Measurements from ENCODE around the gene GLIS1. TPM values are rescaled to one million over a fixed set of nuclear protein-coding genes. Genes with fewer than 3 reads are reported as not detected.

The GLIS1 gene
- total and polyA plus RNA-seq, 2 donors (not counting 3 experiments of a cell fraction or from before 2014, with no cell fraction given), result not detected

- FAIRE-seq, result no peak
- TF ChIP-seq POLR2A (IDR thresholded peaks at IDR 0.05; ENCODE audit: low read depth, low read length) (no peak), GATA2 (IDR thresholded peaks at IDR 0.05; ENCODE audit: insufficient read depth, insufficient read length, low read depth, low read length) (no peak)
- intact Hi-C loops (cut with micrococcal nuclease) (no loop called here), dilution Hi-C loops (cut with MboI; ENCODE audit: extremely low pct_ligation_motif_present, low sequenced_read_pairs) (no loop called here)
- no TSS peak for BruUV-seq (replicated peaks)
- H4K20me1 ChIP-seq (replicated peaks; ENCODE audit: control insufficient read depth, extremely low read depth, insufficient read depth, low read length), result no peaks in the 10 kb centered on the region
- H3K79me2 ChIP-seq (ENCODE audit: control insufficient read depth, insufficient read depth, low read length), result no peaks in the 10 kb centered on the region
- H3K27ac ChIP-seq (ENCODE audit: insufficient read depth, low read depth, low read length), result no peak overlapping the region
- H2AFZ ChIP-seq (ENCODE audit: low read depth, low read length), result no peak overlapping the region
- no peak for DNase-seq (ENCODE audit: low read depth, low spot score)
- no peaks in the 10 kb centered on the region for H3K27me3 ChIP-seq (ENCODE audit: control insufficient read depth in 2 of 2, insufficient read depth in 2 of 2, low read length in 2 of 2)
- H3K4me1 ChIP-seq (ENCODE audit: control insufficient read depth, extremely low read depth, insufficient read depth, low read length), result no peaks in the 10 kb centered on the region
- no peak overlapping the region for H3K4me2 ChIP-seq (ENCODE audit: insufficient read depth, low read length)
- H3K4me3 ChIP-seq (replicated peaks in 1 of 3; ENCODE audit: insufficient read depth in 1 of 3, low read depth in 1 of 3, low read length in 3 of 3), result no peak overlapping the region
- H3K36me3 ChIP-seq (ENCODE audit: control insufficient read depth in 2 of 2, extremely low read depth in 1 of 2, insufficient read depth in 2 of 2, low read length in 2 of 2), result no peaks in the 10 kb centered on the region
- no peaks in the 10 kb centered on the region for H3K9me1 ChIP-seq (replicated peaks; ENCODE audit: control insufficient read depth, extremely low read depth, insufficient read depth, low read length)
- ChIA-PET CTCF (interaction anchor here (1.3 kb wide), 1 partner anchor 17 kb away, joined by 5 read pairs; no protein-coding TSS in a partner anchor), POLR2A (no interaction called here)
- no peaks in the 10 kb centered on the region for H3K9me3 ChIP-seq (replicated peaks; ENCODE audit: control insufficient read depth, insufficient read depth, low read length)
- no peak overlapping the region for H3K9ac ChIP-seq (replicated peaks; ENCODE audit: extremely low read depth, insufficient read depth, low read length)
These were observed 40.5 kb downstream of the GLIS1 start for GRCh38 chr1:53698384-53698980.

GRCh38 chr1:53697721-53698383 lies 41.1 kb downstream of the GLIS1 start:
- ChIA-PET CTCF (interaction anchor here (1.3 kb wide), 1 partner anchor 18 kb away, joined by 5 read pairs; no protein-coding TSS in a partner anchor), POLR2A (no interaction called here)
- no peaks in the 10 kb centered on the region for H4K20me1 ChIP-seq (replicated peaks; ENCODE audit: control insufficient read depth, extremely low read depth, insufficient read depth, low read length)
- H3K4me3 ChIP-seq (replicated peaks in 1 of 3; ENCODE audit: insufficient read depth in 1 of 3, low read depth in 1 of 3, low read length in 3 of 3), result no peak overlapping the region
- no peak overlapping the region for H3K4me2 ChIP-seq (ENCODE audit: insufficient read depth, low read length)
- no peaks in the 10 kb centered on the region for H3K79me2 ChIP-seq (ENCODE audit: control insufficient read depth, insufficient read depth, low read length)
- DNase-seq (ENCODE audit: low read depth, low spot score), result no peak
- H3K9ac ChIP-seq (replicated peaks; ENCODE audit: extremely low read depth, insufficient read depth, low read length), result no peak overlapping the region
- no peak for FAIRE-seq
- intact Hi-C loops (cut with micrococcal nuclease), result no loop called here
- no peaks in the 10 kb centered on the region for H3K4me1 ChIP-seq (ENCODE audit: control insufficient read depth, extremely low read depth, insufficient read depth, low read length)
- no peaks in the 10 kb centered on the region for H3K9me3 ChIP-seq (replicated peaks; ENCODE audit: control insufficient read depth, insufficient read depth, low read length)
- TF ChIP-seq POLR2AphosphoS5 (IDR thresholded peaks at IDR 0.05; ENCODE audit: insufficient read depth, low read depth, low read length), result no peak
- no peak for TF ChIP-seq FOS (IDR thresholded peaks at IDR 0.05; ENCODE audit: borderline replicate concordance, insufficient read depth, low read length)
- no peak for TF ChIP-seq MYC (IDR thresholded peaks at IDR 0.05; ENCODE audit: low read depth, low read length)
- TF ChIP-seq POLR2A (IDR thresholded peaks at IDR 0.05; ENCODE audit: low read depth, low read length), result no peak
- no peak for TF ChIP-seq GATA2 (IDR thresholded peaks at IDR 0.05; ENCODE audit: insufficient read depth, insufficient read length, low read depth, low read length)
- no peak for TF ChIP-seq EZH2 (IDR thresholded peaks at IDR 0.05; ENCODE audit: borderline replicate concordance, low read depth, low read length, severe bottlenecking)
- no peak for TF ChIP-seq MAX (IDR thresholded peaks at IDR 0.05; ENCODE audit: insufficient read depth, insufficient read length)
- TF ChIP-seq CTCF (IDR thresholded peaks at IDR 0.05; ENCODE audit: extremely low read depth in 1 of 2, insufficient read depth in 1 of 2, low read depth in 1 of 2, low read length in 2 of 2), result no peak
- no peak for TF ChIP-seq JUN (IDR thresholded peaks at IDR 0.05; ENCODE audit: borderline replicate concordance, insufficient read depth, insufficient read length, low read depth)
- H2AFZ ChIP-seq (ENCODE audit: low read depth, low read length), result no peak overlapping the region
- no peaks in the 10 kb centered on the region for H3K36me3 ChIP-seq (ENCODE audit: control insufficient read depth in 2 of 2, extremely low read depth in 1 of 2, insufficient read depth in 2 of 2, low read length in 2 of 2)
- no peak overlapping the region for H3K27ac ChIP-seq (ENCODE audit: insufficient read depth, low read depth, low read length)
- no peaks in the 10 kb centered on the region for H3K27me3 ChIP-seq (ENCODE audit: control insufficient read depth in 2 of 2, insufficient read depth in 2 of 2, low read length in 2 of 2)
- H3K9me1 ChIP-seq (replicated peaks; ENCODE audit: control insufficient read depth, extremely low read depth, insufficient read depth, low read length), result no peaks in the 10 kb centered on the region
- no TSS peak for BruUV-seq (replicated peaks)
- dilution Hi-C loops (cut with MboI; ENCODE audit: extremely low pct_ligation_motif_present, low sequenced_read_pairs), result no loop called here
